Smooth muscle cell (in vitro differentiated cells): ENCODE measurements around the gene PLPP3. TPM values are rescaled to one million over a fixed set of nuclear protein-coding genes. Genes with fewer than 3 reads are reported as not detected.

Experiments
- DNase-seq: peaks from one replicate; lab custom pipeline; 2025; ENCODE audit not compliant: unreplicated experiment; lab: John Stamatoyannopoulos, UW
- H2AFZ ChIP-seq: fragments of 200-600 bp; sonication (generic); 2 replicates; pipeline ENCODE4 v1.6.0; 2016; ENCODE audit warnings: antibody characterized with exemption, low read depth, mild to moderate bottlenecking
- H3F3A ChIP-seq: fragments of 200-600 bp; sonication (generic); 2 replicates; pipeline ENCODE4 v1.6.0; 2017; ENCODE audit warnings: antibody characterized with exemption, low read depth
- H3K27ac ChIP-seq: fragments of 200-600 bp; sonication (generic); 2 replicates; pipeline ENCODE4 v1.5.1; 2016; ENCODE audit warnings: low read depth, mild to moderate bottlenecking
- H3K27me3 ChIP-seq: fragments of 200-600 bp; sonication (generic); 2 replicates; pipeline ENCODE4 v1.6.1; 2016; ENCODE audit warnings: low read depth, mild to moderate bottlenecking
- H3K36me3 ChIP-seq: fragments of 200-600 bp; sonication (generic); 2 replicates; pipeline ENCODE4 v1.5.1; 2016; ENCODE audit warnings: low read depth
- H3K4me1 ChIP-seq: fragments of 200-600 bp; sonication (generic); 2 replicates; pipeline ENCODE4 v1.5.1; 2016; ENCODE audit warnings: low read depth
- H3K4me2 ChIP-seq: fragments of 200-600 bp; sonication (generic); 2 replicates; pipeline ENCODE4 v1.6.0; 2016; ENCODE audit warnings: mild to moderate bottlenecking
- H3K4me3 ChIP-seq: fragments of 200-600 bp; sonication (generic); 2 replicates; pipeline ENCODE4 v1.5.1; 2016; ENCODE audit warnings: mild to moderate bottlenecking
- H3K79me2 ChIP-seq: fragments of 200-600 bp; sonication (generic); 2 replicates; pipeline ENCODE4 v1.6.0; 2016; ENCODE audit warnings: low read depth, mild to moderate bottlenecking
- H3K9ac ChIP-seq: fragments of 200-600 bp; sonication (generic); 2 replicates; pipeline ENCODE4 v1.6.0; 2016; ENCODE audit warnings: low read depth
- H3K9me3 ChIP-seq: fragments of 200-600 bp; sonication (generic); replicated peaks from 2 replicates; pipeline ENCODE4 v1.5.1; 2016; ENCODE audit warnings: low read depth
- H4K20me1 ChIP-seq: fragments of 200-600 bp; sonication (generic); 2 replicates; pipeline ENCODE4 v1.6.0; 2016; ENCODE audit warnings: low read depth
- WGBS: methylation state at CpG from one replicate; pipeline ENCODE4 v1.1.7; 2016; ENCODE audit warnings: low lambda C conversion rate; 5-methylcytosine and 5-hydroxymethylcytosine counted together
- polyA plus RNA-seq: library from polyadenylated mRNA; unstranded; fragments of >200 nt; fragmentation: Nextera tagmentation; extraction: Ambion mirVana; gene quantifications from 2 replicates; pipeline ENCODE4 v1.2.1, GENCODE V29; 2016
- total RNA-seq: library from RNA; depleted of rRNA; stranded (reverse); fragments of >200 nt; gene quantifications from 2 replicates; pipeline ENCODE4 v1.2.3, GENCODE V29; 2014
- TF ChIP-seq, protein P1 (sequence below): fragments of 200-600 bp; sonication (generic); IDR thresholded peaks from 2 replicates; pipeline ENCODE4 v1.5.1; 2017; ENCODE audit warnings: borderline replicate concordance, mild to moderate bottlenecking, antibody characterized with exemption; ENCODE audit not compliant: insufficient read depth, poor library complexity, severe bottlenecking

The PLPP3 gene
- total and polyA plus RNA-seq, 2 experiments from 2014 or later = 56.9 to 81.5 TPM

GRCh38 chr1:56477164-56478111 lies 101.9 kb downstream of the PLPP3 start:
- TF ChIP-seq, protein P1, sequence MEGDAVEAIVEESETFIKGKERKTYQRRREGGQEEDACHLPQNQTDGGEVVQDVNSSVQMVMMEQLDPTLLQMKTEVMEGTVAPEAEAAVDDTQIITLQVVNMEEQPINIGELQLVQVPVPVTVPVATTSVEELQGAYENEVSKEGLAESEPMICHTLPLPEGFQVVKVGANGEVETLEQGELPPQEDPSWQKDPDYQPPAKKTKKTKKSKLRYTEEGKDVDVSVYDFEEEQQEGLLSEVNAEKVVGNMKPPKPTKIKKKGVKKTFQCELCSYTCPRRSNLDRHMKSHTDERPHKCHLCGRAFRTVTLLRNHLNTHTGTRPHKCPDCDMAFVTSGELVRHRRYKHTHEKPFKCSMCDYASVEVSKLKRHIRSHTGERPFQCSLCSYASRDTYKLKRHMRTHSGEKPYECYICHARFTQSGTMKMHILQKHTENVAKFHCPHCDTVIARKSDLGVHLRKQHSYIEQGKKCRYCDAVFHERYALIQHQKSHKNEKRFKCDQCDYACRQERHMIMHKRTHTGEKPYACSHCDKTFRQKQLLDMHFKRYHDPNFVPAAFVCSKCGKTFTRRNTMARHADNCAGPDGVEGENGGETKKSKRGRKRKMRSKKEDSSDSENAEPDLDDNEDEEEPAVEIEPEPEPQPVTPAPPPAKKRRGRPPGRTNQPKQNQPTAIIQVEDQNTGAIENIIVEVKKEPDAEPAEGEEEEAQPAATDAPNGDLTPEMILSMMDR = no peak
- WGBS = 8% methylated on average over 55 of the region's 62 CpGs
- no peak for DNase-seq
- Histone ChIP-seq H3K9me3 (no peaks in the 10 kb centered on the region), H3K79me2 (no peaks in the 10 kb centered on the region), H3K4me2 (peak overlapping the region; percentile 96), H3K4me1 (no peaks in the 10 kb centered on the region), H3K27me3 (no peaks in the 10 kb centered on the region), H3K36me3 (no peaks in the 10 kb centered on the region), H3K27ac (no peak overlapping the region), H3K4me3 (peak overlapping the region; percentile 64), H3F3A (no peaks in the 10 kb centered on the region), H3K9ac (peak overlapping the region; percentile 62), H4K20me1 (no peaks in the 10 kb centered on the region), H2AFZ (peak overlapping the region; percentile 82)

DNA sequence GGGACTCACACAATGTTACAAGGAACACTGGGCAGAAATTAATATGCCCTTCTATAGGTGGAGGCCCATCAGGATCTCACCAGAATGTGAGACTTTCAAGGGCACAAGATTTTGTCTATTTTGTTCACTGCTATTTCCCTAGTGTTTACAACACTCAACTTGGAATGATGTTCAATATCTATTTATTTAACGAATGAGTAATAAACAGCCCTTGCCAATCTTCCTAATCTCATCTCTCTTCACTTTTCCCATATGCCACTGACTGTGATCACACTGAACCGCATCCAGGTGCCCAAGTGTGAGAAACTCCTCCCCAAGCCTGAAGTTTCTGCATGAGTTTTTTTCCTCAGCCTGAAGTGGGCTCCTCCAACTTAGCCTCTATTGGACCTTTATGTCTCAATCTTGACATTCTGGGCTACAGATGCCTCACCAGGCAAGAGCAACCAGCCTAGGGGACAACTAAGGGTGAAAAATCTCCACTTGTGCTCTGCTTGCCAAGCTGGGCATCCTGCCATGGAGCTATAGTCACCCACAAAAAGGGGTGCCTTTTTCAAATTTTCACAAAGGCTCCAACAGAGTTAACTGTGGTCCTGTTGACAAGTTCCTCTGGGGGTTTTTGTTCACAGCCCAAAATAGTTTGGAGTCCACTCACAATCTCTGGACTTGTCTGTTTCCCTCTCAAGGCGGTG lies 105.6 kb downstream of the PLPP3 start:
- Histone ChIP-seq H4K20me1 (no peaks in the 10 kb centered on the region), H3K27ac (no peak overlapping the region), H2AFZ (no peak overlapping the region), H3K36me3 (no peaks in the 10 kb centered on the region), H3K4me1 (no peaks in the 10 kb centered on the region), H3K9me3 (no peaks in the 10 kb centered on the region), H3K27me3 (peaks cover 9% of the 10 kb centered on the region), H3K4me3 (no peak overlapping the region), H3K9ac (no peak overlapping the region), H3F3A (no peaks in the 10 kb centered on the region), H3K79me2 (no peaks in the 10 kb centered on the region), H3K4me2 (no peak overlapping the region)
- DNase-seq = no peak
- WGBS = 99% methylated on average over 3 of the region's 3 CpGs
- TF ChIP-seq, protein P1 = no peak

GRCh38 chr1:56472860-56473259 lies 106.5 kb downstream of the PLPP3 start:
- Histone ChIP-seq H3K9me3 (no peaks in the 10 kb centered on the region), H3K4me2 (no peak overlapping the region), H3K9ac (no peak overlapping the region), H3K4me1 (no peaks in the 10 kb centered on the region), H2AFZ (no peak overlapping the region), H4K20me1 (no peaks in the 10 kb centered on the region), H3K4me3 (no peak overlapping the region), H3F3A (no peaks in the 10 kb centered on the region), H3K79me2 (no peaks in the 10 kb centered on the region), H3K36me3 (no peaks in the 10 kb centered on the region), H3K27me3 (peaks cover 9% of the 10 kb centered on the region), H3K27ac (no peak overlapping the region)
- TF ChIP-seq, protein P1 = no peak
- WGBS = 92% methylated on average over 3 of the region's 3 CpGs
- DNase-seq = no peak
